ENCODE measurements around the gene FHOD3.

The FHOD3 gene

DNA sequence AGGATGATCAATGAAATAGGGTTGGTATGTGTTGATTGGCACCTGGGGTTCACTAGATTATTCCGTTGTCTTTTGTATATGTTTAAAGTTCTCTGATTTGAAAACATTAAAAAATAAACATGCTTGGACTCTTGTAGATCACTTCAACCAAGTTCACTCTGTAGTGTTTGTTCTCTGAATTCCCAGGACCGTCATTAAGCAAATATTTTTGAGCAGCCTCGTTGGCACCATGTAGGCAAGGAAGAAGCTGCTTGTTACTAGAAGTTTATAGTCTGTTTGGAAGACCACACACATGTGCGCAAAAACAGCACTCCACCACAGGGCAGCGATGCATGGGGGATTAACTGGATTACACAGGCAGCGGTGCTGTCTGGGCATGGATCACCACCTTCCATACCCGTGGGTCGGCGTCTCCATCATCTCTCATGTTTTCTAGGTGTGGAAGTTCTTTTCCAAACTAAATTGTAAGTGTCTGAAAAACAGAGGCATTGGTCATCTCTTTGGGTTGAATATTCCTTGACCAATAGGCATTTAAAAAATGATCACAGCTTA lies 212.2 kb downstream of the FHOD3 start:
- Histone ChIP-seq H3K27ac (ENCODE audit: low read depth, low read length) (no peak overlapping the region), H3K9me3 (ENCODE audit: insufficient read depth, low read depth, low read length) (no peaks in the 10 kb centered on the region)
- WGBS = 88% methylated on average over 9 of the region's 9 CpGs

DNA sequence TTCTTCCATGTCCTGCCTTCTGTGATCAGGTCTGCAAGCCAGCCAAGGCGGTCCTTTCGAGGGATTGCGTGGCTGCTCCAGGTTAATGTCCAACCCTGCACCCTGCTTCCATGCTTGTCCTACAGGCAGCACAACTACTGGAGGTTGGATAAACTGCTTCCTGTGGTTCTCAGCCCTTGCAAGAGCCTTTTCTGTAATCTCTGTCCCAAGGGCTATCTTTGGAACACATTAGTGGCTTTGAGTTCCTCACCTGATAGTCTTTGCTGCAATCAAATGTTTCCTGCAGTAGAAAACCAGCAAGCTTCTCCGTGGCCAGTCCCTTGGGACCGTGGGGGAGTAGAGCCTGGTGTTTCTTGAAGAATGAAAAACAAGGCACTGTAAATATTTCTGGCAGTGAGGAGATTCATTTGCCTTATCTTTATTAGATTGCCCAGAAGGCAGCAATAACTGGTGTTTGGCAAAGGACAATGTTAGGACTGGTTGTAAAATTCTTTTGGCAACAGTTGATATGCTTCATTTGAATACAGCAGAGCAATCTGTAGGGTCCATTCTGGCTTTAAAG lies 214.4 kb downstream of the FHOD3 start:
- Histone ChIP-seq H3K9me3 (ENCODE audit: insufficient read depth, low read depth, low read length) (no peaks in the 10 kb centered on the region), H3K27ac (ENCODE audit: low read depth, low read length) (no peak overlapping the region)
- WGBS = 94% methylated on average over 5 of the region's 5 CpGs

More for the DNA sequence above, 212.2 kb downstream of the FHOD3 start:
- Histone ChIP-seq H3K4me1 (ENCODE audit: insufficient read depth, low read length) (peaks cover 4% of the 10 kb centered on the region), H3K36me3 (ENCODE audit: insufficient read depth, low read length) (no peaks in the 10 kb centered on the region), H3K27me3 (ENCODE audit: insufficient read depth, low read length) (no peaks in the 10 kb centered on the region), H3K4me3 (ENCODE audit: low read length) (no peak overlapping the region), H3K9ac (ENCODE audit: low read depth, low read length) (no peak overlapping the region)

GRCh38 chr18:36513556-36513955 lies 216.0 kb downstream of the FHOD3 start:
- peaks cover 14% of the 10 kb centered on the region for H3K4me1 ChIP-seq (ENCODE audit: insufficient read depth, low read length)
- no peaks in the 10 kb centered on the region for H3K27me3 ChIP-seq (ENCODE audit: insufficient read depth, low read length)
- WGBS = 77% methylated on average over 5 of the region's 5 CpGs

More for the DNA sequence above, 214.4 kb downstream of the FHOD3 start:
- H3K4me3 ChIP-seq (ENCODE audit: low read length) = no peak overlapping the region
- peaks cover 8% of the 10 kb centered on the region for H3K4me1 ChIP-seq (ENCODE audit: insufficient read depth, low read length)
- no peaks in the 10 kb centered on the region for H3K27me3 ChIP-seq (ENCODE audit: insufficient read depth, low read length)
- H3K36me3 ChIP-seq (ENCODE audit: insufficient read depth, low read length) = no peaks in the 10 kb centered on the region
- H3K9ac ChIP-seq (ENCODE audit: low read depth, low read length) = no peak overlapping the region

GRCh38 chr18:36514778-36515177 lies 217.3 kb downstream of the FHOD3 start:
- Histone ChIP-seq H3K9ac (ENCODE audit: low read depth, low read length) (no peak overlapping the region), H3K4me1 (ENCODE audit: insufficient read depth, low read length) (peaks cover 14% of the 10 kb centered on the region), H3K9me3 (ENCODE audit: insufficient read depth, low read depth, low read length) (no peaks in the 10 kb centered on the region), H3K4me3 (ENCODE audit: low read length) (no peak overlapping the region), H3K36me3 (ENCODE audit: insufficient read depth, low read length) (no peaks in the 10 kb centered on the region), H3K27ac (ENCODE audit: low read depth, low read length) (no peak overlapping the region), H3K27me3 (ENCODE audit: insufficient read depth, low read length) (no peaks in the 10 kb centered on the region)
- 76% methylated on average over 6 of the region's 6 CpGs for WGBS

More at GRCh38 chr18:36513556-36513955, 216.0 kb downstream of the FHOD3 start:
- Histone ChIP-seq H3K9me3 (ENCODE audit: insufficient read depth, low read depth, low read length) (no peaks in the 10 kb centered on the region), H3K4me3 (ENCODE audit: low read length) (no peak overlapping the region), H3K9ac (ENCODE audit: low read depth, low read length) (no peak overlapping the region), H3K36me3 (ENCODE audit: insufficient read depth, low read length) (no peaks in the 10 kb centered on the region), H3K27ac (ENCODE audit: low read depth, low read length) (no peak overlapping the region)

- Histone ChIP-seq H3K4me3 (ENCODE audit: low read length) (no peak overlapping the region), H3K36me3 (ENCODE audit: insufficient read depth, low read length) (no peaks in the 10 kb centered on the region), H3K4me1 (ENCODE audit: insufficient read depth, low read length) (peaks cover 14% of the 10 kb centered on the region), H3K27ac (ENCODE audit: low read depth, low read length) (no peak overlapping the region), H3K27me3 (ENCODE audit: insufficient read depth, low read length) (no peaks in the 10 kb centered on the region), H3K9ac (ENCODE audit: low read depth, low read length) (no peak overlapping the region), H3K9me3 (ENCODE audit: insufficient read depth, low read depth, low read length) (no peaks in the 10 kb centered on the region)
- 91% methylated on average over 8 of the region's 8 CpGs for WGBS
These were observed 218.7 kb downstream of the FHOD3 start for GRCh38 chr18:36516258-36516657.

GRCh38 chr18:36516726-36517125 lies 219.2 kb downstream of the FHOD3 start:
- Histone ChIP-seq H3K9ac (ENCODE audit: low read depth, low read length) (no peak overlapping the region), H3K4me3 (ENCODE audit: low read length) (no peak overlapping the region), H3K9me3 (ENCODE audit: insufficient read depth, low read depth, low read length) (no peaks in the 10 kb centered on the region), H3K27me3 (ENCODE audit: insufficient read depth, low read length) (no peaks in the 10 kb centered on the region), H3K4me1 (ENCODE audit: insufficient read depth, low read length) (peaks cover 14% of the 10 kb centered on the region), H3K27ac (ENCODE audit: low read depth, low read length) (no peak overlapping the region), H3K36me3 (ENCODE audit: insufficient read depth, low read length) (no peaks in the 10 kb centered on the region)
- 73% methylated on average over 2 of the region's 2 CpGs for WGBS

DNA sequence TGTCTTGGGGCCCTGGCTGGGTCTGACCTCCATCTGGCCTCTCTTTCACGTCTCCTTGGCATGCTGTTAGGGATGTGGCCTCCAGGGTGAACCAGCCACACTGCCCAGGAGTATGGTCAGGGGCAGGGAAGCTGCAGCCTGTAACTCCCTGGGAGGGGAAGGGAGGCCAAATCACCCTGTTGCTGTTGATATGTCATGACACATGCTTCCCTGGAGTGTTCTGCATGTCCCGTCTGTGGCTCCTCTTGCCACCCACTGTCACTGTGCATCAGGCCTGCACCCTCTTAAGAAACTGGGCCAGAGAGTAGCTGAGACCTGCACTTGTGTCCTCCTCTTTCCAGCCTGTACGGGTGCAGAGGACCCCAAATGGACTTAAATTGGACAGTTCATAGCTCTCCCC lies 221.3 kb downstream of the FHOD3 start:
- Histone ChIP-seq H3K36me3 (ENCODE audit: insufficient read depth, low read length) (no peaks in the 10 kb centered on the region), H3K4me3 (ENCODE audit: low read length) (no peak overlapping the region), H3K27ac (ENCODE audit: low read depth, low read length) (no peak overlapping the region), H3K4me1 (ENCODE audit: insufficient read depth, low read length) (peaks cover 21% of the 10 kb centered on the region), H3K27me3 (ENCODE audit: insufficient read depth, low read length) (no peaks in the 10 kb centered on the region), H3K9me3 (ENCODE audit: insufficient read depth, low read depth, low read length) (no peaks in the 10 kb centered on the region), H3K9ac (ENCODE audit: low read depth, low read length) (no peak overlapping the region)
- WGBS = 74% methylated on average over 3 of the region's 3 CpGs

GRCh38 chr18:36519358-36519757 lies 221.8 kb downstream of the FHOD3 start:
- Histone ChIP-seq H3K36me3 (ENCODE audit: insufficient read depth, low read length) (no peaks in the 10 kb centered on the region), H3K9ac (ENCODE audit: low read depth, low read length) (no peak overlapping the region)
- WGBS = 89% methylated on average over 3 of the region's 3 CpGs

DNA sequence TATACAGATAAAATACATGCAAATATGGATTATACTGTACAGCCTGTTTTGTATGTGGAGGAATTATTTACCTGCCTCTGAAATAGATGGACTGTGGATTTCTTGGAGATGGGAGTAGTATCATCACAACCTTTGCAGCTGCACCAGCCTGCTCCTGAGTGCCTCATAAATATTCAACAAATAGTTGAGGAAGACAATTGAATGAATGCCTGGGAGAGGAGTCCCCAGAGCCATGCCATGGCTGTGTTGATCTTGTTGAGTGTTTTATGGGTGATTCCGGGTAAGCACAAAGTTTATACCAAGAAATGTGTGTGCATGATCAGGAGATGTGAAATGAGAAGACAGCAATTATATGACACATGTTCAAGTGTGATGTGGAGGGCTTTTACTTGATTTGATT lies 225.0 kb downstream of the FHOD3 start:
- Histone ChIP-seq H3K4me1 (ENCODE audit: insufficient read depth, low read length) (peaks cover 11% of the 10 kb centered on the region; the same call in 1 of the 2 replicates), H3K27me3 (ENCODE audit: insufficient read depth, low read length) (no peaks in the 10 kb centered on the region), H3K27ac (ENCODE audit: low read depth, low read length) (no peak overlapping the region), H3K36me3 (ENCODE audit: insufficient read depth, low read length) (no peaks in the 10 kb centered on the region), H3K9me3 (ENCODE audit: insufficient read depth, low read depth, low read length) (no peaks in the 10 kb centered on the region), H3K4me3 (ENCODE audit: low read length) (no peak overlapping the region), H3K9ac (ENCODE audit: low read depth, low read length) (no peak overlapping the region)
- WGBS = 80% methylated on average over 1 of the region's 1 CpG

More at GRCh38 chr18:36519358-36519757, 221.8 kb downstream of the FHOD3 start:
- H3K4me1 ChIP-seq (ENCODE audit: insufficient read depth, low read length) = peaks cover 21% of the 10 kb centered on the region
- H3K27ac ChIP-seq (ENCODE audit: low read depth, low read length) = no peak overlapping the region
- no peaks in the 10 kb centered on the region for H3K27me3 ChIP-seq (ENCODE audit: insufficient read depth, low read length)
- H3K4me3 ChIP-seq (ENCODE audit: low read length) = no peak overlapping the region
- H3K9me3 ChIP-seq (ENCODE audit: insufficient read depth, low read depth, low read length) = no peaks in the 10 kb centered on the region

DNA sequence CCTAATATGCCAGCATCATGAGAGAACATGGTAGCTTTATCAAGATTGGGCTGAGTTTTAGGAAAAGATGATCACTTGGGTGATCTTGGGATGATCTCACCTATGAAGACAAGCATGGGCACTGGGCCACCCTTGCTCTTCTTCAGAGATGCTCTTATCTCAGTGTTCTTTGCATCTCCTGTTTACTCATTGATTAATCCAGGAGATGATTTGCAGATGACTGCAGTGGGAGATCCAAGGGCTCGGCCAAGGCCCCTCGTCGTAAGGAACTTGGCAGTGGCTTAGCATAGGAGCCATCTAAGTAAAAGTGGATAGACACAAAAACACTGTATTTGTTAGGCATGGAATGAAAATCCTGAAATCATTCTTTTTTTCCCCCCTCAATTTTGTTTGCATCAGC lies 228.4 kb downstream of the FHOD3 start:
- Histone ChIP-seq H3K36me3 (ENCODE audit: insufficient read depth, low read length) (no peaks in the 10 kb centered on the region), H3K4me3 (ENCODE audit: low read length) (no peak overlapping the region), H3K9ac (ENCODE audit: low read depth, low read length) (no peak overlapping the region), H3K9me3 (ENCODE audit: insufficient read depth, low read depth, low read length) (no peaks in the 10 kb centered on the region), H3K4me1 (ENCODE audit: insufficient read depth, low read length) (peaks cover 11% of the 10 kb centered on the region; the same call in 1 of the 2 replicates), H3K27ac (ENCODE audit: low read depth, low read length) (no peak overlapping the region), H3K27me3 (ENCODE audit: insufficient read depth, low read length) (no peaks in the 10 kb centered on the region)
- WGBS = 98% methylated on average over 3 of the region's 3 CpGs

GRCh38 chr18:36526611-36527010 lies 229.1 kb downstream of the FHOD3 start:
- no peaks in the 10 kb centered on the region for H3K27me3 ChIP-seq (ENCODE audit: insufficient read depth, low read length)
- no peak overlapping the region for H3K4me3 ChIP-seq (ENCODE audit: low read length)
- 99% methylated on average over 4 of the region's 4 CpGs for WGBS
- no peak overlapping the region for H3K27ac ChIP-seq (ENCODE audit: low read depth, low read length)
- no peaks in the 10 kb centered on the region for H3K36me3 ChIP-seq (ENCODE audit: insufficient read depth, low read length)
- H3K9ac ChIP-seq (ENCODE audit: low read depth, low read length) = no peak overlapping the region
- no peaks in the 10 kb centered on the region for H3K9me3 ChIP-seq (ENCODE audit: insufficient read depth, low read depth, low read length)
- peaks cover 11% of the 10 kb centered on the region; the same call in 1 of the 2 replicates for H3K4me1 ChIP-seq (ENCODE audit: insufficient read depth, low read length)

All from HUES64 (cell line).